ENCODE data around the gene CCP110.

The CCP110 gene

DNA sequence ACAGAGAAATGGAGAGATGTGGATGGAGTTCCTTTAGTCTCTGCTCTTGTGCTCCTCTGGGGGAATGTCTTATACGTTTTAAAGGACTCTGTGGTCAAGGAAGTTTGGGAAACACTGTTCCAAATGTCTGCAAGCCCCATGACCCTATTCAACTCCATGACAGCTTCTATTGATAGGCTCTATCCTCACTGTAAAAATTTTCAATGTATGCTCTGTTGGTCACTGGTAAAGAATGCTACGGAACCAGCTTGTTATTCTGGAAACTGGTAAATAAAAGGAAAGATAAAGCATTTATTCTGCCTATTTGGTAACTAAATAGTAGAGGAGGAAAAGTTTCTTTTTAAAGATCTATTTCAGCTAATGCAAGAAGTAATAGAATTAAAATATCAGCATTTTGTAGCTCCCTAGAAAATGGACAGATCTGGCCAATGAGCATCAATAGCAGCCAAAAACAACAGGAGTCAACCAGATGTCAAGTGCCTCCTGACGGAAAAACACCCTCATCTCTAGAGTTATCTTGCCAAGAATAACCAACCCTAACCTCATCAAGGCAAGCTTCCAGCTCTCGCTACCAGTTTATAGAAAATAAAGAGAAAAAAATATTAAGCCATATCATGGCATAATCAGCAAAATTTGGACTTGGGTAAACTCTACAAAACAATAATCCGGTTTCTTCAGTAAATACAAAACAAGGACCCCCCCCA lies 18.0 kb upstream of the CCP110 start:
- TF ChIP-seq, protein P1, sequence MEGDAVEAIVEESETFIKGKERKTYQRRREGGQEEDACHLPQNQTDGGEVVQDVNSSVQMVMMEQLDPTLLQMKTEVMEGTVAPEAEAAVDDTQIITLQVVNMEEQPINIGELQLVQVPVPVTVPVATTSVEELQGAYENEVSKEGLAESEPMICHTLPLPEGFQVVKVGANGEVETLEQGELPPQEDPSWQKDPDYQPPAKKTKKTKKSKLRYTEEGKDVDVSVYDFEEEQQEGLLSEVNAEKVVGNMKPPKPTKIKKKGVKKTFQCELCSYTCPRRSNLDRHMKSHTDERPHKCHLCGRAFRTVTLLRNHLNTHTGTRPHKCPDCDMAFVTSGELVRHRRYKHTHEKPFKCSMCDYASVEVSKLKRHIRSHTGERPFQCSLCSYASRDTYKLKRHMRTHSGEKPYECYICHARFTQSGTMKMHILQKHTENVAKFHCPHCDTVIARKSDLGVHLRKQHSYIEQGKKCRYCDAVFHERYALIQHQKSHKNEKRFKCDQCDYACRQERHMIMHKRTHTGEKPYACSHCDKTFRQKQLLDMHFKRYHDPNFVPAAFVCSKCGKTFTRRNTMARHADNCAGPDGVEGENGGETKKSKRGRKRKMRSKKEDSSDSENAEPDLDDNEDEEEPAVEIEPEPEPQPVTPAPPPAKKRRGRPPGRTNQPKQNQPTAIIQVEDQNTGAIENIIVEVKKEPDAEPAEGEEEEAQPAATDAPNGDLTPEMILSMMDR (IDR thresholded peaks at IDR 0.05; ENCODE audit: poor library complexity, severe bottlenecking): no peak
- H3K4me3 ChIP-seq (ENCODE audit: severe bottlenecking): no peak overlapping the region
- no peak overlapping the region for H3K27ac ChIP-seq (ENCODE audit: poor library complexity, severe bottlenecking)
- no peak for ATAC-seq (ENCODE audit: low read depth)
- H3K27me3 ChIP-seq (ENCODE audit: insufficient read depth, poor library complexity, severe bottlenecking): no peaks in the 10 kb centered on the region
- H3K9me3 ChIP-seq (ENCODE audit: severe bottlenecking): no peaks in the 10 kb centered on the region
- DNase-seq (ENCODE audit: low spot score): no peak
- H3K4me1 ChIP-seq (ENCODE audit: insufficient read depth, poor library complexity, severe bottlenecking): no peaks in the 10 kb centered on the region
- H3K36me3 ChIP-seq (ENCODE audit: low read depth): peaks cover 90% of the 10 kb centered on the region

DNA sequence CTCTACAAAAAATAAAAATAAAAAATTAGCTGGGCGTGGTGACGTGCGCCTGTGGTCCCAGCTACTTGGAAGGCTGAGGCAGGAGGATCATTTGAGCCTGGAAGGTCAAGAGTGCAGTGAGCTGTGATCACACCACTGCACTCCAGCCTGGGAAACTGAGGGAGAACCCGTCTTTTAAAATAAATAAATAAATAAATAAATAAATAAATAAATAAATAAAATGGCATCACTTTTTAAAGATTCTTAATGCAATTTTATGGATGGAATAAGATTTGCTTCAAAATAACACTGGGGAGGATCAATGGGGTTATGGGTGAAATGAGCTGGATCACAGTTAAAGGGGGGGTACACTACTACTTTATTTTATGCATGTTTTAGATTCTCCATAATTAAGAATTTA lies 16.8 kb upstream of the CCP110 start:
- no peaks in the 10 kb centered on the region for H3K27me3 ChIP-seq (ENCODE audit: insufficient read depth, poor library complexity, severe bottlenecking)
- DNase-seq (ENCODE audit: low spot score) (no peak), ATAC-seq (ENCODE audit: low read depth) (no peak)
- no peak overlapping the region for H3K4me3 ChIP-seq (ENCODE audit: severe bottlenecking)
- TF ChIP-seq, protein P1 (IDR thresholded peaks at IDR 0.05; ENCODE audit: poor library complexity, severe bottlenecking): no peak
- no peaks in the 10 kb centered on the region for H3K9me3 ChIP-seq (ENCODE audit: severe bottlenecking)
- H3K4me1 ChIP-seq (ENCODE audit: insufficient read depth, poor library complexity, severe bottlenecking): no peaks in the 10 kb centered on the region
- no peak overlapping the region for H3K27ac ChIP-seq (ENCODE audit: poor library complexity, severe bottlenecking)
- H3K36me3 ChIP-seq (ENCODE audit: low read depth): peaks cover 90% of the 10 kb centered on the region

DNA sequence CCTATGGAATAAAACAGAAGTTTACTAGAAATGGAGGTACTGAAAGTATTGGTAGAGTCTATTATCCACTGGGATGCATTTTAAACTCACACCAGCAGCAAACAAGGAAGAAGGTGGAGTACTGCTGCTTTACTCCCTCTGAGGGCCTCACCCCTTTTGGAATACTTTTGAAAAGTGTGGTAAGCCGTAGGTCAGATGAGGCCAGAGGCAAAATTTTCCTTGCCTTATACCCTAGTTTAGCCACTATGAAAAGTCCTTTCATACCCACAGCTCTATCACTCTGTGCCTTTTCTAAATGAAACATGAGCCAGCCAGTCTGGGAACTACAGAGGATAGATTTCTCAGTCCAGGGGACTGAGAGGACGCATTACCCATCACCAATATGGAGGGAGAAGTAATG lies 15.9 kb upstream of the CCP110 start:
- Histone ChIP-seq H3K9me3 (ENCODE audit: severe bottlenecking) (no peaks in the 10 kb centered on the region), H3K36me3 (ENCODE audit: low read depth) (peaks cover 90% of the 10 kb centered on the region), H3K4me3 (ENCODE audit: severe bottlenecking) (no peak overlapping the region), H3K27ac (ENCODE audit: poor library complexity, severe bottlenecking) (no peak overlapping the region), H3K27me3 (ENCODE audit: insufficient read depth, poor library complexity, severe bottlenecking) (no peaks in the 10 kb centered on the region), H3K4me1 (ENCODE audit: insufficient read depth, poor library complexity, severe bottlenecking) (no peaks in the 10 kb centered on the region)
- no peak for ATAC-seq (ENCODE audit: low read depth)
- no peak for DNase-seq (ENCODE audit: low spot score)
- TF ChIP-seq, protein P1 (IDR thresholded peaks at IDR 0.05; ENCODE audit: poor library complexity, severe bottlenecking): no peak

DNA sequence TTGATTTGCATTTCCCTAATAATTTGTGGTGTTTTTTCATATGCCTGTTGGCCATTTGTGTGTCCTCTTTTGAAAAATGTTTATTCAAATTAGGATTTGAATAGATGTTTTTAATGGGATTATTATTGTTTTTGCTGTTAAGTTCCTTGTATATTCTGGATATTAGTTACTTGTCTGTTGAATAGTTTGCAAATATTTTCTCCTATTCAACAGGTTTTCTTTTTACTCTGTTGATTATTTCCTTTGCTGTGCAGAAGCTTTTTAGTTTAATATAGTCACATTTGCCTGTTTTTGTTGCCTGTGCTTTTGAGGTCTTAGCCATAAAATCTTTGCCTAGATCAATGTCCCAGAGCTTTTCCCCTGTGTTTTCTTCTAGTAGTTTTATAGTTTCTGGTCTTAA lies 11.4 kb upstream of the CCP110 start:
- peaks cover 88% of the 10 kb centered on the region for H3K36me3 ChIP-seq (ENCODE audit: low read depth)
- TF ChIP-seq, protein P1 (IDR thresholded peaks at IDR 0.05; ENCODE audit: poor library complexity, severe bottlenecking): no peak
- no peak for ATAC-seq (ENCODE audit: low read depth)
- H3K4me1 ChIP-seq (ENCODE audit: insufficient read depth, poor library complexity, severe bottlenecking): peaks cover 4% of the 10 kb centered on the region
- H3K27me3 ChIP-seq (ENCODE audit: insufficient read depth, poor library complexity, severe bottlenecking): no peaks in the 10 kb centered on the region
- H3K27ac ChIP-seq (ENCODE audit: poor library complexity, severe bottlenecking): no peak overlapping the region
- no peak overlapping the region for H3K4me3 ChIP-seq (ENCODE audit: severe bottlenecking)
- no peak for DNase-seq (ENCODE audit: low spot score)
- no peaks in the 10 kb centered on the region for H3K9me3 ChIP-seq (ENCODE audit: severe bottlenecking)

DNA sequence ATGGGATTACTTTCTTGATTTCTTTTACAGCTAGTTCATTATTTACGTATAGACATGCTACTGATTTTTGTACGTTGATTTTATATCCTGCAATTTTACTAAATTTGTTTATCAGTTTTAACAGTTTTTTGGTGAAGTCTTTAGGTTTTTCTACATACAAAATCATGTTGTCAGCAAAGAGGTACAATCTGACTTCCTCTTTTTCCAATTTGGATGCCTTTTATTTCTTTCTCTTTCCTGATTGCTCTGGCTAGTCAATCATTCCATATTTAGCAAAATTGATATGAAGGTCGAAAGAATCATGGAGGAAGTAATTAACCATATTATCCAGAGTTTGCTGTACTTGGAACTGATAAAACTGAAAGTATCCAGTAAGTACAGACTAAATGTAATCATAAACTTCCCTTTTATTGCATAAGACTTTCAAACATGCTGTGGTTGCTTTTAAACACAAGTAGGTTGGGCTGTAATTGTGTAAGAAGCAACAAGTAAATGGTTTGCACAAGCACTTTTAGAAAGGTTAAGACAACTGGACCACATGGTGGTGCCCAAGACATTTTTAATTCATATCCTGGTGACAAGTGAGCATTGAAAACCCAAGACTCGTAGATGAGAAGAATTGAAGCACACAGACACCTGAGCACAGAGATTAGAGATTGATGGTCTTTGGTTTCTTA lies 10.2 kb upstream of the CCP110 start:
- no peaks in the 10 kb centered on the region for H3K9me3 ChIP-seq (ENCODE audit: severe bottlenecking)
- no peaks in the 10 kb centered on the region for H3K27me3 ChIP-seq (ENCODE audit: insufficient read depth, poor library complexity, severe bottlenecking)
- no peak overlapping the region for H3K27ac ChIP-seq (ENCODE audit: poor library complexity, severe bottlenecking)
- H3K4me3 ChIP-seq (ENCODE audit: severe bottlenecking): no peak overlapping the region
- no peak for ATAC-seq (ENCODE audit: low read depth)
- no peak for DNase-seq (ENCODE audit: low spot score)
- H3K36me3 ChIP-seq (ENCODE audit: low read depth): peaks cover 79% of the 10 kb centered on the region
- H3K4me1 ChIP-seq (ENCODE audit: insufficient read depth, poor library complexity, severe bottlenecking): peaks cover 14% of the 10 kb centered on the region
- TF ChIP-seq, protein P1 (IDR thresholded peaks at IDR 0.05; ENCODE audit: poor library complexity, severe bottlenecking): no peak
